HepG2 (cell line): ENCODE measurements around the gene ACSM3. TPM values are rescaled to one million over a fixed set of nuclear protein-coding genes. Genes with fewer than 3 reads are reported as not detected.
A peak's percentile ranks its signal among the peaks of the same experiment; 100 is the strongest.

Source experiments
- EP300 ChIP-seq, 3 experiments: sonication (generic) in 1 of 3; formaldehyde crosslinking in 1 of 3; IDR thresholded peaks; 2 replicates each; pipeline versions ENCODE4 v1.5.1 to v1.6.1; 2011 to 2020; ENCODE audit warnings: low read depth in 2 of 3, low read length in 2 of 3, borderline replicate concordance in 1 of 3, improper control_type of control experiment in 1 of 3, mild to moderate bottlenecking in 1 of 3, missing genetic modification reagents in 1 of 3, moderate library complexity in 1 of 3
- FOXK1 ChIP-seq: sonication (generic); formaldehyde crosslinking; IDR thresholded peaks from 2 replicates; pipeline ENCODE4 v1.4.0; 2020; ENCODE audit warnings: low read depth, missing genetic modification reagents, borderline replicate concordance
- HOXD1 ChIP-seq: sonication (generic); formaldehyde crosslinking; IDR thresholded peaks from 2 replicates; pipeline ENCODE4 v1.5.0; 2020; ENCODE audit warnings: missing genetic modification reagents
- MLLT10 ChIP-seq: sonication (generic); formaldehyde crosslinking; IDR thresholded peaks from 2 replicates; pipeline ENCODE4 v1.4.0; 2020; ENCODE audit warnings: missing genetic modification reagents
- MYC ChIP-seq: sonication (generic); formaldehyde crosslinking; IDR thresholded peaks from 2 replicates; pipeline ENCODE4 v1.9.0; 2021; ENCODE audit warnings: missing genetic modification reagents, borderline replicate concordance
- SIN3B ChIP-seq: fragments of 150-350 bp; IDR thresholded peaks from 2 replicates; pipeline ENCODE4 v1.6.1; 2014; ENCODE audit warnings: low read length
- SUZ12 ChIP-seq: fragments of 150-350 bp; IDR thresholded peaks from 2 replicates; pipeline ENCODE4 v1.6.1; 2014; ENCODE audit warnings: low read depth, low read length
- ZFP37 ChIP-seq: sonication (generic); formaldehyde crosslinking; IDR thresholded peaks from 2 replicates; pipeline ENCODE4 v1.4.0; 2020; ENCODE audit warnings: missing genetic modification reagents, borderline replicate concordance
- ZNF816 ChIP-seq: sonication (generic); formaldehyde crosslinking; IDR thresholded peaks from 2 replicates; pipeline ENCODE4 v1.8.0; 2022; ENCODE audit warnings: missing genetic modification reagents, mild to moderate bottlenecking, borderline replicate concordance
- polyA plus RNA-seq, 8 experiments: library from polyadenylated mRNA; depleted of rRNA in 3 of 8; stranded (reverse) in 7 of 8; unstranded in 1 of 8; fragments of >200 nt; fragmentation: Illumina TruSeq in 4 of 8; extraction: Trizol in 4 of 8; gene quantifications; 2 replicates each; pipeline versions ENCODE4 v1.2.1 to v1.2.3, GENCODE V29; 2011 to 2016; ENCODE audit warnings: low read depth in 4 of 8, missing spikeins in 1 of 8, mixed read lengths in 1 of 8; ENCODE audit not compliant: insufficient read depth in 1 of 8
- total RNA-seq, 5 experiments: library from RNA; depleted of rRNA; stranded (reverse); fragments of >200 nt; fragmentation: Illumina TruSeq; extraction: Trizol; gene quantifications; 2 replicates each; pipeline ENCODE4 v1.2.3, GENCODE V29; 2016; ENCODE audit warnings: low read depth in 1 of 5
- TF ChIP-seq, protein P1 (sequence below): sonication (generic); formaldehyde crosslinking; IDR thresholded peaks from 2 replicates; pipeline ENCODE4 v1.9.0; 2021; ENCODE audit warnings: missing genetic modification reagents, mild to moderate bottlenecking, borderline replicate concordance
- TF ChIP-seq, protein P2 (sequence below), 2 experiments: sonication (generic) in 1 of 2; formaldehyde crosslinking in 1 of 2; IDR thresholded peaks; 2 replicates each; pipeline versions ENCODE4 v1.4.0 to v1.6.1; 2018 to 2020; ENCODE audit warnings: missing genetic modification reagents in 2 of 2, borderline replicate concordance in 1 of 2, low read depth in 1 of 2, mild to moderate bottlenecking in 1 of 2, missing biosample characterization in 1 of 2
- TF ChIP-seq, protein P3 (sequence below): IDR thresholded peaks from 2 replicates; pipeline ENCODE4 v1.6.1; 2016; ENCODE audit warnings: missing genetic modification reagents, missing compliant biosample characterization
- TF ChIP-seq, protein P4 (sequence below): sonication (generic); formaldehyde crosslinking; IDR thresholded peaks from 2 replicates; pipeline ENCODE4 v1.4.0; 2020; ENCODE audit warnings: missing genetic modification reagents
- TF ChIP-seq, protein P5 (sequence below): sonication (generic); IDR thresholded peaks from 2 replicates; pipeline ENCODE4 v1.6.1; 2016; ENCODE audit warnings: low read depth, borderline replicate concordance
- TF ChIP-seq, protein P6 (sequence below): sonication (generic); formaldehyde crosslinking; IDR thresholded peaks from 2 replicates; pipeline ENCODE4 v1.4.0; 2020; ENCODE audit warnings: mild to moderate bottlenecking, missing genetic modification reagents

The ACSM3 gene
- total and polyA plus RNA-seq, 2 of the 13 experiments (the other 11 are each of a cell fraction or from before 2014, with no cell fraction given), result 74.0 to 108 TPM

DNA sequence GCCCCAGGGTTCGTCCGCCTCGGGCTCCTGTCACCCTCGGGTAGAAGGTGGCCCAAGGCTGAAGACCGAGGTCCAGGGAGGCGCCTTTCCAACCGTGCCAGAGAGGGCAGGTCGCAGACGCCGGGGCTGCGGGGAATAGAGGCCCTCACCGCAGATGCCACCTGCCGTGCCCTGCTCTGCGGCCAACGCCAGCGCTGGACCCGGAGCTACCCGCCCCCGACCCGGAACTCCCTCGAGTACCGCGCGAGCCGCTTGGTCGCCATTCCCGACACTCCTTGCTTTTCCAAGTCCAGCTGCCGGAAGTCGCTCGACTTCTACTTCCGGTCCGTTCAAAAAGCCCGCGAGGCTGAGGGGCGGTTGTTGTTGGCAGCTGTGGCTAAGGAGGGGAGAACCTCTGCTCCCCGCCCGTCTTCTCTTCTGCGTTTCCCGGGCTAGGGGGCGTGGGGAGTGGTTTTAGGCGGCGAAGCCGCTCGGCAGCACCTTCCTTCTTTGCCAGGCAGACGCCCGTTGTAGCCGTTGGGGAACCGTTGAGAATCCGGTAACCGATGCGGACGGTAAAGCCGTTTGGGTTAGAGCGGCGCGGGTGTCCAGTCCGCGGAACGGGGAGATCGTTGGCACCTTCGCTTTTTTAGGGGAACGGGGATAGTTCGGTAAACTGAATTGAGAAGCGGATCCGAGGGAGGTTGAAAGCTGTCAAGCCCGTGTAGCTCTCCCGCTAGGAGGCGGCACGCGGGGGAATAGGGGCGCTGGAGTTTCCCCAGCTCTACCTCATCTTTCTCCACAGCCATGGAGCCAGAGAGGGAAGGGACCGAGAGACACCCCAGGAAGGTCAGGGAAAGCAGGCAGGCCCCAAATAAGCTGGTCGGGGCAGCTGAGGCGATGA, 42.6 kb downstream of the ACSM3 start, which contains the start of the genes ERI2 and REXO5 (continued):
- TF ChIP-seq, protein P1, sequence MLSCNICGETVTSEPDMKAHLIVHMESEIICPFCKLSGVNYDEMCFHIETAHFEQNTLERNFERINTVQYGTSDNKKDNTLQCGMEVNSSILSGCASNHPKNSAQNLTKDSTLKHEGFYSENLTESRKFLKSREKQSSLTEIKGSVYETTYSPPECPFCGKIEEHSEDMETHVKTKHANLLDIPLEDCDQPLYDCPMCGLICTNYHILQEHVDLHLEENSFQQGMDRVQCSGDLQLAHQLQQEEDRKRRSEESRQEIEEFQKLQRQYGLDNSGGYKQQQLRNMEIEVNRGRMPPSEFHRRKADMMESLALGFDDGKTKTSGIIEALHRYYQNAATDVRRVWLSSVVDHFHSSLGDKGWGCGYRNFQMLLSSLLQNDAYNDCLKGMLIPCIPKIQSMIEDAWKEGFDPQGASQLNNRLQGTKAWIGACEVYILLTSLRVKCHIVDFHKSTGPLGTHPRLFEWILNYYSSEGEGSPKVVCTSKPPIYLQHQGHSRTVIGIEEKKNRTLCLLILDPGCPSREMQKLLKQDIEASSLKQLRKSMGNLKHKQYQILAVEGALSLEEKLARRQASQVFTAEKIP (CRISPR knock-in tag), result no peak; the same call in 1 of the 2 replicates
- TF ChIP-seq ZNF816 (CRISPR knock-in tag), result peak; percentile 99
- peak; percentile 65; the same call in 1 of the 2 replicates for TF ChIP-seq ZFP37 (CRISPR knock-in tag)
- TF ChIP-seq, protein P2, sequence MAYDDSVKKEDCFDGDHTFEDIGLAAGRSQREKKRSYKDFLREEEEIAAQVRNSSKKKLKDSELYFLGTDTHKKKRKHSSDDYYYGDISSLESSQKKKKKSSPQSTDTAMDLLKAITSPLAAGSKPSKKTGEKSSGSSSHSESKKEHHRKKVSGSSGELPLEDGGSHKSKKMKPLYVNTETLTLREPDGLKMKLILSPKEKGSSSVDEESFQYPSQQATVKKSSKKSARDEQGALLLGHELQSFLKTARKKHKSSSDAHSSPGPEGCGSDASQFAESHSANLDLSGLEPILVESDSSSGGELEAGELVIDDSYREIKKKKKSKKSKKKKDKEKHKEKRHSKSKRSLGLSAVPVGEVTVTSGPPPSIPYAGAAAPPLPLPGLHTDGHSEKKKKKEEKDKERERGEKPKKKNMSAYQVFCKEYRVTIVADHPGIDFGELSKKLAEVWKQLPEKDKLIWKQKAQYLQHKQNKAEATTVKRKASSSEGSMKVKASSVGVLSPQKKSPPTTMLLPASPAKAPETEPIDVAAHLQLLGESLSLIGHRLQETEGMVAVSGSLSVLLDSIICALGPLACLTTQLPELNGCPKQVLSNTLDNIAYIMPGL (CRISPR knock-in tag; IDR thresholded peaks at IDR 0.05; ENCODE audit: borderline replicate concordance in 1 of 2, low read depth in 1 of 2), result peak in 1 of 2 experiments; percentile 98; a peak in 3 of 4 replicates
- peak; percentile 95 for TF ChIP-seq SIN3B
- TF ChIP-seq FOXK1, result peak; percentile 95
- TF ChIP-seq MYC, result peak; percentile 95
- TF ChIP-seq, protein P3, sequence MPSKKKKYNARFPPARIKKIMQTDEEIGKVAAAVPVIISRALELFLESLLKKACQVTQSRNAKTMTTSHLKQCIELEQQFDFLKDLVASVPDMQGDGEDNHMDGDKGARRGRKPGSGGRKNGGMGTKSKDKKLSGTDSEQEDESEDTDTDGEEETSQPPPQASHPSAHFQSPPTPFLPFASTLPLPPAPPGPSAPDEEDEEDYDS, result peak; percentile 88
- TF ChIP-seq, protein P4, sequence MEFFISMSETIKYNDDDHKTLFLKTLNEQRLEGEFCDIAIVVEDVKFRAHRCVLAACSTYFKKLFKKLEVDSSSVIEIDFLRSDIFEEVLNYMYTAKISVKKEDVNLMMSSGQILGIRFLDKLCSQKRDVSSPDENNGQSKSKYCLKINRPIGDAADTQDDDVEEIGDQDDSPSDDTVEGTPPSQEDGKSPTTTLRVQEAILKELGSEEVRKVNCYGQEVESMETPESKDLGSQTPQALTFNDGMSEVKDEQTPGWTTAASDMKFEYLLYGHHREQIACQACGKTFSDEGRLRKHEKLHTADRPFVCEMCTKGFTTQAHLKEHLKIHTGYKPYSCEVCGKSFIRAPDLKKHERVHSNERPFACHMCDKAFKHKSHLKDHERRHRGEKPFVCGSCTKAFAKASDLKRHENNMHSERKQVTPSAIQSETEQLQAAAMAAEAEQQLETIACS (CRISPR knock-in tag), result no peak; the same call in none of the 2 replicates
- TF ChIP-seq MLLT10 (CRISPR knock-in tag), result no peak
- TF ChIP-seq EP300 (IDR thresholded peaks at IDR 0.05; ENCODE audit: low read depth in 2 of 2, low read length in 2 of 2), result peak; percentile 37 to 52; a peak in 1 of 4 replicates
- TF ChIP-seq EP300 (CRISPR knock-in tag; IDR thresholded peaks at IDR 0.05; ENCODE audit: borderline replicate concordance), result no peak; the same call in 1 of the 2 replicates
- peak; percentile 25; the same call in 1 of the 2 replicates for TF ChIP-seq SUZ12
- peak; percentile 68 for TF ChIP-seq HOXD1 (CRISPR knock-in tag)
- TF ChIP-seq, protein P5, sequence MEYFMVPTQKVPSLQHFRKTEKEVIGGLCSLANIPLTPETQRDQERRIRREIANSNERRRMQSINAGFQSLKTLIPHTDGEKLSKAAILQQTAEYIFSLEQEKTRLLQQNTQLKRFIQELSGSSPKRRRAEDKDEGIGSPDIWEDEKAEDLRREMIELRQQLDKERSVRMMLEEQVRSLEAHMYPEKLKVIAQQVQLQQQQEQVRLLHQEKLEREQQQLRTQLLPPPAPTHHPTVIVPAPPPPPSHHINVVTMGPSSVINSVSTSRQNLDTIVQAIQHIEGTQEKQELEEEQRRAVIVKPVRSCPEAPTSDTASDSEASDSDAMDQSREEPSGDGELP, result peak; percentile 100
- TF ChIP-seq, protein P6, sequence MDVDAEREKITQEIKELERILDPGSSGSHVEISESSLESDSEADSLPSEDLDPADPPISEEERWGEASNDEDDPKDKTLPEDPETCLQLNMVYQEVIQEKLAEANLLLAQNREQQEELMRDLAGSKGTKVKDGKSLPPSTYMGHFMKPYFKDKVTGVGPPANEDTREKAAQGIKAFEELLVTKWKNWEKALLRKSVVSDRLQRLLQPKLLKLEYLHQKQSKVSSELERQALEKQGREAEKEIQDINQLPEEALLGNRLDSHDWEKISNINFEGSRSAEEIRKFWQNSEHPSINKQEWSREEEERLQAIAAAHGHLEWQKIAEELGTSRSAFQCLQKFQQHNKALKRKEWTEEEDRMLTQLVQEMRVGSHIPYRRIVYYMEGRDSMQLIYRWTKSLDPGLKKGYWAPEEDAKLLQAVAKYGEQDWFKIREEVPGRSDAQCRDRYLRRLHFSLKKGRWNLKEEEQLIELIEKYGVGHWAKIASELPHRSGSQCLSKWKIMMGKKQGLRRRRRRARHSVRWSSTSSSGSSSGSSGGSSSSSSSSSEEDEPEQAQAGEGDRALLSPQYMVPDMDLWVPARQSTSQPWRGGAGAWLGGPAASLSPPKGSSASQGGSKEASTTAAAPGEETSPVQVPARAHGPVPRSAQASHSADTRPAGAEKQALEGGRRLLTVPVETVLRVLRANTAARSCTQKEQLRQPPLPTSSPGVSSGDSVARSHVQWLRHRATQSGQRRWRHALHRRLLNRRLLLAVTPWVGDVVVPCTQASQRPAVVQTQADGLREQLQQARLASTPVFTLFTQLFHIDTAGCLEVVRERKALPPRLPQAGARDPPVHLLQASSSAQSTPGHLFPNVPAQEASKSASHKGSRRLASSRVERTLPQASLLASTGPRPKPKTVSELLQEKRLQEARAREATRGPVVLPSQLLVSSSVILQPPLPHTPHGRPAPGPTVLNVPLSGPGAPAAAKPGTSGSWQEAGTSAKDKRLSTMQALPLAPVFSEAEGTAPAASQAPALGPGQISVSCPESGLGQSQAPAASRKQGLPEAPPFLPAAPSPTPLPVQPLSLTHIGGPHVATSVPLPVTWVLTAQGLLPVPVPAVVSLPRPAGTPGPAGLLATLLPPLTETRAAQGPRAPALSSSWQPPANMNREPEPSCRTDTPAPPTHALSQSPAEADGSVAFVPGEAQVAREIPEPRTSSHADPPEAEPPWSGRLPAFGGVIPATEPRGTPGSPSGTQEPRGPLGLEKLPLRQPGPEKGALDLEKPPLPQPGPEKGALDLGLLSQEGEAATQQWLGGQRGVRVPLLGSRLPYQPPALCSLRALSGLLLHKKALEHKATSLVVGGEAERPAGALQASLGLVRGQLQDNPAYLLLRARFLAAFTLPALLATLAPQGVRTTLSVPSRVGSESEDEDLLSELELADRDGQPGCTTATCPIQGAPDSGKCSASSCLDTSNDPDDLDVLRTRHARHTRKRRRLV (CRISPR knock-in tag), result peak; percentile 93
